Endothelial cell of umbilical vein (primary cell): ENCODE data around the gene ADAMTS12. TPM values are rescaled to one million over a fixed set of nuclear protein-coding genes. Genes with fewer than 3 reads are reported as not detected.

ENCODE experiments used
- BruUV-seq: library from RNA; stranded (reverse); fragments of 400-500 nt; replicated peaks from 2 replicates; lab custom pipeline; 2021; lab: Mats Ljungman, UMichigan
- CTCF ChIA-PET: fragments of 300-600, 350-600 bp; sonication (Branson Sonifier 250); formaldehyde crosslinking; loops from one replicate; lab custom pipeline; 2021; ENCODE audit warnings: antibody characterized with exemption, inconsistent platforms; lab: Charles Lee
- POLR2A ChIA-PET: fragments of 300-600, 350-600 bp; sonication (Branson Sonifier 250); formaldehyde crosslinking; loops from one replicate; lab custom pipeline; 2021; ENCODE audit warnings: antibody characterized with exemption, inconsistent platforms; lab: Charles Lee
- DNase-seq: peaks from one replicate; pipeline ENCODE4 v3.0.0-alpha.2; 2011; ENCODE audit warnings: low read depth, low spot score
- FAIRE-seq: peaks from 2 replicates; lab custom pipeline; 2011; peaks lifted over from hg19 to GRCh38; lab: Jason Lieb, UNC
- H2AFZ ChIP-seq: 2 replicates; pipeline ENCODE4 v1.6.0; 2012; ENCODE audit warnings: low read depth, low read length, control low read depth, inconsistent platforms
- H3K27ac ChIP-seq: 2 replicates; pipeline ENCODE4 v1.5.1; 2011; ENCODE audit warnings: low read depth, mild to moderate bottlenecking, control low read depth, low read length, moderate library complexity; ENCODE audit not compliant: insufficient read depth
- H3K27me3 ChIP-seq, 2 experiments: 2 replicates each; pipeline versions ENCODE4 v1.6.0 to v1.6.1; 2011; ENCODE audit warnings: low read length in 2 of 2, mixed read lengths in 1 of 2; ENCODE audit not compliant: control insufficient read depth in 2 of 2, insufficient read depth in 2 of 2
- H3K36me3 ChIP-seq, 2 experiments: 2 replicates in 1 of 2; 3 replicates in 1 of 2; pipeline ENCODE4 v1.5.1; 2011; ENCODE audit warnings: low read length in 2 of 2, mild to moderate bottlenecking in 1 of 2, moderate library complexity in 1 of 2; ENCODE audit not compliant: control insufficient read depth in 2 of 2, insufficient read depth in 2 of 2; ENCODE audit errors: extremely low read depth in 1 of 2
- H3K4me1 ChIP-seq: 3 replicates; pipeline ENCODE4 v1.5.1; 2011; ENCODE audit warnings: mild to moderate bottlenecking, low read length; ENCODE audit not compliant: control insufficient read depth, insufficient read depth; ENCODE audit errors: extremely low read depth
- H3K4me2 ChIP-seq: 2 replicates; pipeline ENCODE4 v1.6.1; 2011; ENCODE audit warnings: low read length, control low read depth, mixed read lengths; ENCODE audit not compliant: insufficient read depth
- H3K4me3 ChIP-seq, 3 experiments: fragments of 200-600 bp in 1 of 3; sonication (generic), shearing (Covaris generic) in 1 of 3; replicated peaks in 1 of 3; 2 replicates each; pipeline ENCODE4 v1.5.1; 2011 to 2016; ENCODE audit warnings: control low read depth in 3 of 3, low read length in 3 of 3, mild to moderate bottlenecking in 2 of 3, inconsistent platforms in 1 of 3, low read depth in 1 of 3, moderate library complexity in 1 of 3; ENCODE audit not compliant: insufficient read depth in 1 of 3
- H3K79me2 ChIP-seq: 2 replicates; pipeline ENCODE4 v1.6.0; 2012; ENCODE audit warnings: low read length, inconsistent platforms; ENCODE audit not compliant: control insufficient read depth, insufficient read depth
- H3K9ac ChIP-seq: replicated peaks from 2 replicates; pipeline ENCODE3; 2011; ENCODE audit warnings: low read length, control low read depth; ENCODE audit not compliant: insufficient read depth; ENCODE audit errors: extremely low read depth
- H3K9me1 ChIP-seq: replicated peaks from 3 replicates; pipeline ENCODE4 v1.6.0; 2011; ENCODE audit warnings: mild to moderate bottlenecking, low read length; ENCODE audit not compliant: control insufficient read depth, insufficient read depth; ENCODE audit errors: extremely low read depth
- H3K9me3 ChIP-seq: replicated peaks from 2 replicates; pipeline ENCODE4 v1.5.1; 2012; ENCODE audit warnings: low read length, inconsistent platforms; ENCODE audit not compliant: control insufficient read depth, insufficient read depth
- H4K20me1 ChIP-seq: replicated peaks from 2 replicates; pipeline ENCODE3; 2011; ENCODE audit warnings: mild to moderate bottlenecking, low read length; ENCODE audit not compliant: control insufficient read depth, insufficient read depth; ENCODE audit errors: extremely low read depth
- EZH2 ChIP-seq: IDR thresholded peaks from 2 replicates; pipeline ENCODE4 v1.6.1; 2012; ENCODE audit warnings: borderline replicate concordance, low read depth, mild to moderate bottlenecking, moderate library complexity, low read length, inconsistent platforms; ENCODE audit not compliant: severe bottlenecking
- FOS ChIP-seq: IDR thresholded peaks from 2 replicates; pipeline ENCODE4 v1.6.1; 2011; ENCODE audit warnings: mild to moderate bottlenecking, low read length, moderate library complexity, borderline replicate concordance; ENCODE audit not compliant: insufficient read depth
- GATA2 ChIP-seq: IDR thresholded peaks from 2 replicates; pipeline ENCODE4 v1.7.0; 2011; ENCODE audit warnings: low read depth, mild to moderate bottlenecking, moderate library complexity, mixed read lengths, low read length; ENCODE audit not compliant: insufficient read length, insufficient read depth
- JUN ChIP-seq: IDR thresholded peaks from 2 replicates; pipeline ENCODE4 v1.6.1; 2011; ENCODE audit warnings: borderline replicate concordance, low read depth; ENCODE audit not compliant: insufficient read length, insufficient read depth
- MYC ChIP-seq: IDR thresholded peaks from one replicate; pipeline ENCODE4 v1.6.1; 2011; ENCODE audit warnings: mild to moderate bottlenecking, low read depth, low read length
- POLR2A ChIP-seq: IDR thresholded peaks from 2 replicates; pipeline ENCODE4 v1.6.1; 2012; ENCODE audit warnings: low read depth, mild to moderate bottlenecking, control low read depth, low read length
- POLR2AphosphoS5 ChIP-seq: IDR thresholded peaks from 2 replicates; pipeline ENCODE4 v1.6.1; 2012; ENCODE audit warnings: low read depth, mild to moderate bottlenecking, control low read depth, low read length, moderate library complexity; ENCODE audit not compliant: insufficient read depth
- dilution Hi-C: fragments of 300-500 bp; cut with MboI; formaldehyde crosslinking; loops from one replicate; pipeline ENCODE4 v1.15.0; 2019; ENCODE audit warnings: low sequenced_read_pairs; ENCODE audit not compliant: extremely low pct_ligation_motif_present
- intact Hi-C: fragments of 100-400 bp; cut with micrococcal nuclease; formaldehyde crosslinking; loops from one replicate; pipeline ENCODE4 v1.10.0; 2022
- polyA plus RNA-seq, 4 experiments: library from polyadenylated mRNA; depleted of rRNA in 3 of 4; stranded (reverse) in 3 of 4; unstranded in 1 of 4; fragments of >200 nt; gene quantifications; 2 replicates each; pipeline versions ENCODE4 v1.2.1 to v1.2.3, GENCODE V29; 2011 to 2012; ENCODE audit warnings: missing spikeins in 1 of 4
- total RNA-seq: library from RNA; stranded (reverse); gene quantifications from 2 replicates; pipeline ENCODE4 v1.2.3, GENCODE V29; 2021
- TF ChIP-seq, protein P1 (sequence below): IDR thresholded peaks from 2 replicates; pipeline ENCODE4 v1.6.1; 2011; ENCODE audit not compliant: insufficient read depth, insufficient read length
- TF ChIP-seq, protein P2 (sequence below), 2 donors: IDR thresholded peaks; 1 replicate in 1 of 2; 2 replicates in 1 of 2; pipeline ENCODE4 v1.5.1; 2011; ENCODE audit warnings: low read length in 2 of 2, mild to moderate bottlenecking in 2 of 2, moderate library complexity in 2 of 2, control low read depth in 1 of 2, inconsistent platforms in 1 of 2, low read depth in 1 of 2; ENCODE audit not compliant: insufficient read depth in 1 of 2; ENCODE audit errors: extremely low read depth in 1 of 2

ADAMTS12 gene
- total and polyA plus RNA-seq, 2 donors (not counting 3 experiments of a cell fraction or from before 2014, with no cell fraction given): 0.88 TPM; not detected in 1

DNA sequence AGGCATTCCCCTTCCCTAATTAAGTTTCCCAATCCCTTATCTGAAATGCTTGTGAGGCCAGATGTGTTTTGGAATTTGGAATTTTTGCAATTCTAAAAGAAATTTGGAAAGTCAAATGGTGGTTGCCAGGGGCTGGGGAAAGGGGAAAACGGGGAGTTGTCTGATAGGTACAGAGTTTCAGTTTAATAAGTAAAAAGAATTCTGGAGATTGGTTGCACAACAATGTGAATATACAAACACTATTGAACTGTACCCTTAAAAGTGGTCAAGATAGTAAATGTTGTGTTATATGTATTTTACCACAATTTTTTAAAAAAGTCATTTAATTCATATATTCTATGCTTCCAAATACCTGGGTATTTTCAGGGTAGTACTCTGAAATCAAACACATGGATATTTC, 154.5 kb downstream of the ADAMTS12 start:
- Histone ChIP-seq H4K20me1 (no peaks in the 10 kb centered on the region), H3K79me2 (no peaks in the 10 kb centered on the region), H3K9ac (no peak overlapping the region), H3K4me1 (no peaks in the 10 kb centered on the region), H3K27me3 (peaks cover 0 to 4% of the 10 kb centered on the region in 2 experiments), H3K27ac (no peak overlapping the region), H3K4me2 (no peak overlapping the region), H3K9me3 (no peaks in the 10 kb centered on the region), H3K9me1 (no peaks in the 10 kb centered on the region), H3K4me3 (no peak overlapping the region), H2AFZ (no peak overlapping the region), H3K36me3 (no peaks in the 10 kb centered on the region)
- no peak for DNase-seq
- BruUV-seq: no TSS peak
- dilution Hi-C loops: no loop called here
- ChIA-PET POLR2A (no interaction called here), CTCF (no interaction called here)
- intact Hi-C loops: no loop called here
- TF ChIP-seq EZH2: no peak
- TF ChIP-seq JUN: no peak
- no peak for FAIRE-seq

DNA sequence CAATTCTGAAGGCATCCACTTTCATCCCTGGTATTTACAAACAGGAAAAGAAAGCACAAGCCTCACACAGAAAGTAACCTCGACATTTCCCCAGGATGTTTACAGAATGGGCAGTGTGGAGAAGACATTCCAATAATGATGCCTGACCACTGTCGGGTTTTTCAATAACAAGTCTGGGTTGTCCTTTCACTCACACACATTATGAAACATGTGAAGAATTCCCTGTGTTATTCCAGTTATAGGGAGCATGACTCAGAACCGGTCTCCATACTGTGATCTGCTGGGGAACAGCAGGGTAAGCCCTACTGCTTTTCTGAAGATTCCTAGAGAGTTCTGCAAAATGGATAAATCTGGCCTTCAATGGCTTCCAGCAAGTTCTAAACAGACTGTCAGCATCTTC, 155.3 kb downstream of the ADAMTS12 start:
- ChIA-PET CTCF (no interaction called here), POLR2A (no interaction called here)
- DNase-seq (no peak), FAIRE-seq (peak; percentile 18)
- Histone ChIP-seq H3K4me1 (no peaks in the 10 kb centered on the region), H3K27ac (no peak overlapping the region), H4K20me1 (no peaks in the 10 kb centered on the region), H3K36me3 (no peaks in the 10 kb centered on the region), H2AFZ (no peak overlapping the region), H3K4me2 (peak overlapping the region; percentile 4), H3K4me3 (no peak overlapping the region), H3K9ac (no peak overlapping the region), H3K79me2 (no peaks in the 10 kb centered on the region), H3K9me3 (no peaks in the 10 kb centered on the region), H3K9me1 (no peaks in the 10 kb centered on the region), H3K27me3 (peaks cover 0 to 4% of the 10 kb centered on the region in 2 experiments)
- intact Hi-C loops (no loop called here), dilution Hi-C loops (no loop called here)
- TF ChIP-seq, protein P1, sequence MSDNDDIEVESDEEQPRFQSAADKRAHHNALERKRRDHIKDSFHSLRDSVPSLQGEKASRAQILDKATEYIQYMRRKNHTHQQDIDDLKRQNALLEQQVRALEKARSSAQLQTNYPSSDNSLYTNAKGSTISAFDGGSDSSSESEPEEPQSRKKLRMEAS: no peak
- TF ChIP-seq GATA2: no peak
- TF ChIP-seq MYC: no peak
- TF ChIP-seq FOS: no peak
- TF ChIP-seq JUN: no peak
- TF ChIP-seq EZH2: no peak
- TF ChIP-seq POLR2A: no peak
- TF ChIP-seq, protein P2, sequence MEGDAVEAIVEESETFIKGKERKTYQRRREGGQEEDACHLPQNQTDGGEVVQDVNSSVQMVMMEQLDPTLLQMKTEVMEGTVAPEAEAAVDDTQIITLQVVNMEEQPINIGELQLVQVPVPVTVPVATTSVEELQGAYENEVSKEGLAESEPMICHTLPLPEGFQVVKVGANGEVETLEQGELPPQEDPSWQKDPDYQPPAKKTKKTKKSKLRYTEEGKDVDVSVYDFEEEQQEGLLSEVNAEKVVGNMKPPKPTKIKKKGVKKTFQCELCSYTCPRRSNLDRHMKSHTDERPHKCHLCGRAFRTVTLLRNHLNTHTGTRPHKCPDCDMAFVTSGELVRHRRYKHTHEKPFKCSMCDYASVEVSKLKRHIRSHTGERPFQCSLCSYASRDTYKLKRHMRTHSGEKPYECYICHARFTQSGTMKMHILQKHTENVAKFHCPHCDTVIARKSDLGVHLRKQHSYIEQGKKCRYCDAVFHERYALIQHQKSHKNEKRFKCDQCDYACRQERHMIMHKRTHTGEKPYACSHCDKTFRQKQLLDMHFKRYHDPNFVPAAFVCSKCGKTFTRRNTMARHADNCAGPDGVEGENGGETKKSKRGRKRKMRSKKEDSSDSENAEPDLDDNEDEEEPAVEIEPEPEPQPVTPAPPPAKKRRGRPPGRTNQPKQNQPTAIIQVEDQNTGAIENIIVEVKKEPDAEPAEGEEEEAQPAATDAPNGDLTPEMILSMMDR (IDR thresholded peaks at IDR 0.05; ENCODE audit: extremely low read depth in 1 of 2, insufficient read depth in 1 of 2, low read depth in 1 of 2, low read length in 2 of 2): no peak
- TF ChIP-seq POLR2AphosphoS5: no peak
- BruUV-seq: no TSS peak
